Activated CD4-positive, alpha-beta T cell treated with anti-CD3 and anti-CD28 coated beads for 4 hours (primary cell): ENCODE data around the gene CKMT1A.
"Not testable (repeated sequence)": the region's sequence is repeated elsewhere in the genome, so short reads cannot be mapped to it uniquely, and the experiment has no call there.

ENCODE experiments used
- DNase-seq, 2 donors: peaks; one replicate each; pipeline ENCODE4 v3.0.0-alpha.2; 2020

CKMT1A gene

DNA sequence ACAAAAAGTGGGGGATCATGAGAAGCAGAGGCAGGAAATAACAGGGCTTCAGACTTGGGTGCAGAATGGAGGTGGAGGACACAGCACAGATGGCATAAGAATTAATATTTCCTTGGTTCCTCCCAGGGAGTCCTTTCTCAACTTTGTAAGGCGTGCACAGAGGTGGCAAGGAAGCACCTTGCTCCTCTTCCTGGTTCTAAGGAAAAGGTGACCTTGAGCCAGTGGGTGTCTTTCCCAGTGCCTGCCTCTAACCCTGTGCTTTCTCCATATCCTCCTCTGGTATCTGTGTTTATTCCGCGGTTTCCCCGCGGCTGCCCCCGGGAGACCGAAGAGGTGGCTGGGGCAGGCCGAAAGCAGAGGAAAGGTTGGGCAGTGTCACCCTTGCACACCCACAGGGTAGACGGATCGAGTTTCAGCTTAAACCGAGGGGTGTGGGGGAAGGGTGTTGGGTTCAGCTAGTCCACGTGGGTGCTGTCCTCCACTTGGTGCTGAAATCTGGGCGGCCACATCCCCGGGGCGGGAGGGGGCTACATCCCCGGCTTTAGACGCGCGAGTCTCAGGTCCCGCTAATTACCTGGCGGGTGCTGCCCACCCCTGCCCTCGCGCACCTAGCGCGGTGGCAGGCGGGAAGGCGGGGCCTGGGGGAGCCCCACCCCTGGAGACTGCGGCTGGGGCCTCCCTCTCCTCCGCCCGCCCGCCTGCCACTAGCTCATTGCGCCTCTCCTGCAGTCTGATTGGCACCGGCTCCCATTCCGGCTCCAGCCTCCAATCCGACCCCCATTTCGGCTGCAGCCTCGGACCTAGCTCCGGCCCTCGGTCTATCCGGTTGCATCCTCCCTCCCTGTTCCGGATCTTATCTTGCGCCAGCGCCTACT is at the start of gene CKMT1A:
Gene CKMT1A, plus strand, starts transcription at position 712 of the 875 bp plus-strand sequence. CDS start 192 bp downstream, outside the sequence.
- DNase-seq, result not testable (repeated sequence)

- DNase-seq, result no peak
Measured at GRCh38 chr15:43648649-43649429, 44.8 kb upstream of the CKMT1A start, which contains the start of gene CATSPER2. Gene CATSPER2, minus strand, starts transcription at chr15:43648844. Its CDS starts 783 bp downstream, at chr15:43648061.

DNA sequence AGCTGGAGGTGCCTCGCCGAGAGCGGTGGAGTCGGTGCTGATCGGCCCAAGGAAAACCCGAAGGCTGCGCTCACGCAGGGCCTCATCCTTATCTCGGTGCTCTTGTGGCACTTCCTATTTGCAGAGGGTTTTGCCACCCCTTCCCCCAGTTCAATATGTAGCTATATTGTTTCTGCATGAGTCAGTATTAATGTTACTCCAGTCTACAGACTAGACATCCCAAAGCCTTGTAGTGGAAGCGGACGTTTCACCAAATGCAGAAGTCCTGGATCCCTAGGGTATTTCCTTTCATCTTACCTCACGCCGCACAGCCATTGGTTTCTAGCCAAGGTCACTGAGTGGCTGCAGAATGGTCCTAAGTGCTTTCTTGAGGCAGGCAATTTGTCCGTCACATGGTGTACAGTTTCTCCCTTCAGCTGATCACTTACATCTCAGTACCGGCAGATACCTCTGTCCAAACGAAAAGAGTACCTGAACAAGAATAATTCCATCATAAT is 44.2 kb upstream of the CKMT1A start:
- DNase-seq, result not testable (repeated sequence)

GRCh38 chr15:43659727-43660126 is 33.9 kb upstream of the CKMT1A start:
- DNase-seq, result not testable (repeated sequence)

- not testable (repeated sequence) for DNase-seq
Measured at GRCh38 chr15:43662293-43662692, 31.4 kb upstream of the CKMT1A start.

DNA sequence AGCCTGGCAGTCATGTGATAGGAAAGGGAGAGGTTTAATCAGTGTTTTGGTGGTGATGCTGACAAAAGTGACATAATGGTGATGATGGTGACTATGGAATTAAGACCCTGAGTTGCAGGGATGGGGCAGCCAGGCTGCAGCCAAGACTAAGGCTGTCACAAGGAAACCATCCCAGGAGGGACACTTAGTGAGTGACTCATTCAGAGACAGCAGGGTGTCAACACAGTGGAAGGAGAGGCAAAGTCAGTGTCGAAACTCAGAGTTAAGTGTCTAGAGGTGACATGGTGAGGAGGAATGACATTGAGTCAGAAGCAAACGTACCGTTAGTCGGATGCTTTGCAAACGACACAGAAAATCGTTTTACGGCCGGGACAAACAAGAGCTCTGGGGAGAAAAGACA is 30.3 kb upstream of the CKMT1A start:
- DNase-seq, result not testable (repeated sequence)

GRCh38 chr15:43666177-43666576 is 27.5 kb upstream of the CKMT1A start:
- DNase-seq, result not testable (repeated sequence)

DNA sequence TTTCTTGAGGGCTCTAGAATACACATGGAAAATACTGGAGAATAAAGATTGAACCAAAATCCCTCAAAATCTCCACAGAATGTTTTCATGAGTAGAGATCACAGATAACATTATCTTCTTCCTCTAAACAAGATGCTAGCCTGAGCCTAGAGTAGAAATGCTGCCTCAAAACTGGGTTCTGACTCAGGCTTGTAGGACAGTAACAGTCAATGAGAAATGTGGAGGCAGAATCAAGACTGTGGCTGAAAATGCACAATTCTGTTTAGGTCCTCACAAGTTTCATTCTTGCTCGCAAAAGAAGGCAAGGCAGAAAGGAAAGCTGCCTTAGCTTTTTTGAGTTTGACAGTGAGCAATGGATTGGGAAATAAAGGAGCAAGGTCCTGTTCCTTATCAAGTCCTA is 19.5 kb upstream of the CKMT1A start:
- not testable (repeated sequence) for DNase-seq

- DNase-seq, result not testable (repeated sequence)
Measured at GRCh38 chr15:43689604-43690301, 3.9 kb upstream of the CKMT1A start.

GRCh38 chr15:43692679-43693078 is 980 bp upstream of the CKMT1A start:
- DNase-seq, result not testable (repeated sequence)

DNA sequence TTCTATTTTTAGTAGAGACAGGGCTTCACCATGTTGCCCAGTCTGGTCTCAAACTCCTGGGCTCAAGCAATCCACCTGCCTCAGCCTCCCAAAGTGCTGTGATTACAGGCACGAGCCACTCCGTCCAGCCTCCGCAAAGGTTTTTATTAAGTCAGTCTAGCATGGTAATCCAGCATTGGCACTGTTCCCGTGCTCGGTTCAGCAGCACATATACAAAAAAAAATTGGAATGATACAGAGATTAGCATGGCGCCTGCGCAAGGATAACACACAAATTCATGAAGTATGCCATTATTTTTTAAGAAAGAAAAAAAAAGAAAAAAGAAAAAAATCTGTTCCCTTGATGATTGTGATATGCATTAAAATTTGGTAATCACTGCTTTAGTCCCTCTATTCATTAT is 8.5 kb downstream of the CKMT1A start:
- no peak for DNase-seq

DNA sequence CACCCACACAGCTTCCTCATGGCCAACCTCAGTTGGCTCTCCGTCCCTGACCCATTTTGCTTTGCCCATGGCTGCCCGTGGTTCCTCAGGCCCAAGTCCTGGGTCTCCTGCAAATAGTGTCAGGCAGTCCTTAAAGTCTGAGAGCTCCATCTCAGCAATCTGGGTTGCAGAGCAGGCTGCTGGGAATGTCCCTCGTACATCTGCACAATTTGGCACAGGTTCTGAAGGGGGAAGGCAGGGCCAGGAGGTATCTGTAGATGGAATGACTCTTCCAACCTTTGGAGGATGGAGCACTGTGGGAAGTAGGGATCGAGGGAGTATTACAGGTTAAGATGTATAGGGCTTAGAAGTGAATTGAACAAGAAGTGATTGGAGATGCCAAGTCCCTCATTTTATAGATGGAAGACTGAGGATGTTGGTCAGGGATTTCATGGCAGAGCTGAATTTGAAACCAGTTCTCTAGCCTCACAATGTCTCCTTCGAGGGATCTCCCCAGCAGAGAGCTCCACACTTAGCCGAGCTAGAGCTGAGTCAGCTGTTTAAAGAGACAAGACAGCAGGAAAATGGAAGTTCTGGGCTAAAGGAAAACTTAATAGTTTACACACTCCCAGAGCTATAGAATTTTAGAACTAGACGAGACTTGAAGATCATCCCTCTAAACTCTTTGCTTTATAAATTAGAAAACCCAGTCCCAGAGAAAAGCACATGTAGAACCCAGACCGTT is 9.2 kb downstream of the CKMT1A start:
- no peak for DNase-seq

DNA sequence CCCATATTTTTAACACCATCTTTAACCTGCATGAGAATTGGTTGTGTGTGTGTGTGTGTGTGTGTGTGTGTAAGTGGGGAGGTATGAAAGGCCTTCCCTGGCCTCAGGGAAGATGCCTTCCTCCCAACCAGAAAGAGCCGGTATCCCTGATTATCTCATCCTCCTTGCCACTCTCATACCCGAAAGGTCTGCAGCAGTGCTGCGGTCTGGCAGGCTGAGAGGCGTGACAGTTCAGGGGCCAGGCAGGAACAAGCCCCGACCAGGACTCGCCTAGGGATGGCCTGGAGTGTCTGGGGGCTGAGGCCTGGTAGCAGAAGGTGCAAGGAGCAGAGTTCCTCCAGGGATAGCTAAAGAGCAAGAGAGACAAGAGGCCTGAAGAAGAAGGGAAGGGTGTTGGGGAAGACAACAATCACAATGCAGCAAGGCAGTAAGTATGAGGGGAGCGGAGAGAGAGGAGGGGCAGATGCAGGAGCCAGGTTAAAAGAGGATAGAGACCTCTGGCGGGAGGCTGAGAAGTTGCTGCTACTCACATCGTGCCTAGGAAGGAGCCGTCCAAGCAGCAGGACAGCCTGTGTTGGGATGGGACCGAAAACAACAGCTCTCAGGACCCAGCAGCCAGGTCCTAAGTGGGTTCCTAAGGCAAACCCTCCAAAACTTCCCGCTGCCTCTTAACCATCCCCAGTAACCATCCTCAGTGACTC is 16.9 kb downstream of the CKMT1A start:
- DNase-seq, result not testable (repeated sequence)

- DNase-seq, result no peak
Measured at GRCh38 chr15:43723151-43723550, 29.5 kb downstream of the CKMT1A start.

DNA sequence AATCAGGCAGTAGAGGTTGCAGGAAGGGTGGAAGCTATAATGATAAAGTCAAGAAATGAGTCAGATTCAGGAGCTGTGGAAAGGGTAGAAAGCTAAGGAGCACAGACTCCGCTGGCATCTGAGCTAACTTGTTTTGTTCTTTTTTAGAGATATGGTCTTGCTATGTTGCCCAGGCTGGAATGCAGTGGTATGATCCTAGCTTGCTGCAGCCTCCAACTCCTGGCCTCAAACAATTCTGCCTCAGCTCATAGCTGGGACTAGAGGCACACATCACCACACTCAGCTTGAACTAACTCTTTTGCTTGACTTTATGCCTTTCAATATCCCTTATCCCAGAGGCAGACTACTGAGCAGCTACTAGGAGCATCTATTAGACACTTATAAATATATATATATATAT is 32.6 kb downstream of the CKMT1A start:
- not testable (repeated sequence) for DNase-seq

DNA sequence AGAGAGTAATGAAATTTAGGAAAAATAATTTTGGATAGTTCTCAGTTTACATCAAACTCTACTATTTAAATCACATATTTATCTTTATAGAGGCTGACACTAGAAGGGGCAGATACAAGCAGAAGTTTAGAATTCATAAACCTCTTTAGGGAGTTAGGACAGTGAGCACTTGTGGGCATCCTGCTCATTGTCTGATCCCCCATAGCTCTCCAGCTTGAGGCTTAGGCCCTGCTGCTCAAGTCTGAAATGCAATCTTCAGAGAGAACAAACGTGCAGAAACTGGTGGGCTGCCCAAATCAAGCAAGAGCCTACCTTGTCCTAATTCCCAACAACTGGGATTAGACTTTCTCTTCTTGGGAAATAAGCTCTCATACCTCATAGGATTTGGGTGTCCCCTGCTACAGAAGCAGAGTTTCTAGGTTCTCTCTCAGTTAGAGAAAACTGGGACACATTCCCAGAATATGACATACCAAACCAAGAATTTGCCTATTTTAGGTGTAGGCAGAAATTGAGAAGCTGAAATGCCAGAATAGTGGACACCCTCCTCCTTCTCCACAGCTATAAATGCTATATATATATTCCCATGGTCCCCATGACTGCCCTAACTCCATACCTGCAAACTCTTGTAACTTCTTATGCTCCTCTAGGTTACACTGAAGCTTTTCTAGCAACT is 34.5 kb downstream of the CKMT1A start:
- DNase-seq, result not testable (repeated sequence)

- DNase-seq, result no peak
Measured at GRCh38 chr15:43735416-43735815, 41.8 kb downstream of the CKMT1A start.

- peak; percentile 78 to 83 for DNase-seq
Measured at GRCh38 chr15:43746245-43746902, 52.7 kb downstream of the CKMT1A start, which contains the start of gene PDIA3. Gene PDIA3, plus strand, starts transcription at chr15:43746438. Its CDS starts 102 bp downstream, at chr15:43746540.

DNA sequence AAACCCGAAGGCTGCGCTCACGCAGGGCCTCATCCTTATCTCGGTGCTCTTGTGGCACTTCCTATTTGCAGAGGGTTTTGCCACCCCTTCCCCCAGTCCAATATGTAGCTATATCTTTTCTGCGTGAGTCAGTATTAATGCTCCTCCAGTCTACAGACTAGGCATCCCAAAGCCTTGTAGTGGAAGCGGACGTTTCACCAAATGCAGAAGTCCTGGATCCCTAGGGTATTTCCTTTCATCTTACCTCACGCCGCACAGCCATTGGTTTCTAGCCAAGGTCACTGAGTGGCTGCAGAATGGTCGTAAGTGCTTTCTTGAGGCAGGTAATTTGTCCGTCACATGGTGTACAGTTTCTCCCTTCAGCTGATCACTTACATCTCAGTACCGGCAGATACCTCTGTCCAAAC is 53.2 kb downstream of the CKMT1A start:
- DNase-seq, result not testable (repeated sequence)

- DNase-seq, result no peak
Measured at GRCh38 chr15:43748376-43748775, 54.7 kb downstream of the CKMT1A start.
